ENCODE data around the gene PLAAT2. TPM values are rescaled to one million over a fixed set of nuclear protein-coding genes. Genes with fewer than 3 reads are reported as not detected.
"Not testable (repeated sequence)": the region's sequence is repeated elsewhere in the genome, so short reads cannot be mapped to it uniquely, and the experiment has no call there.

PLAAT2 gene
- total RNA-seq, 1 donor from 2014 or later: not detected

GRCh38 chr11:63530021-63530420 lies 33.2 kb downstream of the PLAAT2 start:
- Histone ChIP-seq H3K27me3 (no peaks in the 10 kb centered on the region), H3K36me3 (no peaks in the 10 kb centered on the region), H3K4me3 (no peak overlapping the region), H3K9me3 (no peaks in the 10 kb centered on the region), H3K4me1 (peaks cover 7% of the 10 kb centered on the region), H3K27ac (no peak overlapping the region)
- DNase-seq (ENCODE audit: extremely low spot score in 2 of 2): no peak
- intact Hi-C loops (cut with DNase I): no loop called here
- TF ChIP-seq POLR2A (IDR thresholded peaks at IDR 0.05): no peak
- TF ChIP-seq CTCF (IDR thresholded peaks at IDR 0.05): no peak
- no peak for TF ChIP-seq POLR2AphosphoS5 (IDR thresholded peaks at IDR 0.05; ENCODE audit: insufficient read depth in 1 of 2, low read depth in 1 of 2)

GRCh38 chr11:63529373-63529772 lies 33.8 kb downstream of the PLAAT2 start:
- H3K36me3 ChIP-seq; H3K4me1 ChIP-seq; DNase-seq (ENCODE audit: extremely low spot score in 2 of 2); intact Hi-C loops (cut with DNase I); H3K9me3 ChIP-seq; H3K27ac ChIP-seq; H3K4me3 ChIP-seq; H3K27me3 ChIP-seq: not testable (repeated sequence)

GRCh38 chr11:63528729-63529278 lies 34.4 kb downstream of the PLAAT2 start:
- DNase-seq (ENCODE audit: extremely low spot score in 2 of 2); H3K4me1 ChIP-seq; intact Hi-C loops (cut with DNase I); H3K9me3 ChIP-seq; H3K4me3 ChIP-seq; H3K27ac ChIP-seq; H3K27me3 ChIP-seq; H3K36me3 ChIP-seq: not testable (repeated sequence)

- not testable (repeated sequence) for H3K27me3 ChIP-seq; DNase-seq (ENCODE audit: extremely low spot score in 2 of 2)
Measured at GRCh38 chr11:63528156-63528555, 35.0 kb downstream of the PLAAT2 start.

GRCh38 chr11:63527667-63528066 lies 35.5 kb downstream of the PLAAT2 start:
- Histone ChIP-seq H3K36me3 (no peaks in the 10 kb centered on the region), H3K4me3 (no peak overlapping the region), H3K4me1 (peaks cover 7% of the 10 kb centered on the region), H3K9me3 (no peaks in the 10 kb centered on the region), H3K27ac (no peak overlapping the region), H3K27me3 (no peaks in the 10 kb centered on the region)
- intact Hi-C loops (cut with DNase I): no loop called here
- no peak for TF ChIP-seq POLR2AphosphoS5 (IDR thresholded peaks at IDR 0.05; ENCODE audit: insufficient read depth in 1 of 2, low read depth in 1 of 2)
- no peak for TF ChIP-seq POLR2A (IDR thresholded peaks at IDR 0.05)
- no peak for TF ChIP-seq CTCF (IDR thresholded peaks at IDR 0.05)
- no peak for DNase-seq (ENCODE audit: extremely low spot score in 2 of 2)

More at GRCh38 chr11:63528156-63528555, 35.0 kb downstream of the PLAAT2 start:
- H3K4me1 ChIP-seq; intact Hi-C loops (cut with DNase I); H3K27ac ChIP-seq; H3K4me3 ChIP-seq; H3K36me3 ChIP-seq; H3K9me3 ChIP-seq: not testable (repeated sequence)

GRCh38 chr11:63523151-63523550 lies 40.0 kb downstream of the PLAAT2 start:
- Histone ChIP-seq H3K9me3 (no peaks in the 10 kb centered on the region), H3K36me3 (no peaks in the 10 kb centered on the region), H3K4me1 (no peaks in the 10 kb centered on the region), H3K27ac (no peak overlapping the region), H3K4me3 (no peak overlapping the region), H3K27me3 (no peaks in the 10 kb centered on the region)
- DNase-seq (ENCODE audit: extremely low spot score in 2 of 2): no peak
- intact Hi-C loops (cut with DNase I): no loop called here
- TF ChIP-seq POLR2AphosphoS5 (IDR thresholded peaks at IDR 0.05; ENCODE audit: insufficient read depth in 1 of 2, low read depth in 1 of 2): no peak
- TF ChIP-seq CTCF (IDR thresholded peaks at IDR 0.05): no peak
- TF ChIP-seq POLR2A (IDR thresholded peaks at IDR 0.05): no peak

- no peak for TF ChIP-seq POLR2A (IDR thresholded peaks at IDR 0.05)
- no peak for TF ChIP-seq CTCF (IDR thresholded peaks at IDR 0.05)
- no peak for TF ChIP-seq POLR2AphosphoS5 (IDR thresholded peaks at IDR 0.05; ENCODE audit: insufficient read depth in 1 of 2, low read depth in 1 of 2)
- Histone ChIP-seq H3K36me3 (no peaks in the 10 kb centered on the region), H3K4me1 (no peaks in the 10 kb centered on the region), H3K27ac (no peak overlapping the region), H3K9me3 (no peaks in the 10 kb centered on the region), H3K4me3 (no peak overlapping the region), H3K27me3 (no peaks in the 10 kb centered on the region)
- DNase-seq (ENCODE audit: extremely low spot score in 2 of 2): no peak
- intact Hi-C loops (cut with DNase I): no loop called here
Measured at GRCh38 chr11:63521896-63522295, 41.3 kb downstream of the PLAAT2 start.

Data from vagina (tissue), 2 donors.